ENCODE measurements around the gene LDLR.
"Not testable (repeated sequence)": the region's sequence is repeated elsewhere in the genome, so short reads cannot be mapped to it uniquely, and the experiment has no call there.

Gene LDLR

DNA sequence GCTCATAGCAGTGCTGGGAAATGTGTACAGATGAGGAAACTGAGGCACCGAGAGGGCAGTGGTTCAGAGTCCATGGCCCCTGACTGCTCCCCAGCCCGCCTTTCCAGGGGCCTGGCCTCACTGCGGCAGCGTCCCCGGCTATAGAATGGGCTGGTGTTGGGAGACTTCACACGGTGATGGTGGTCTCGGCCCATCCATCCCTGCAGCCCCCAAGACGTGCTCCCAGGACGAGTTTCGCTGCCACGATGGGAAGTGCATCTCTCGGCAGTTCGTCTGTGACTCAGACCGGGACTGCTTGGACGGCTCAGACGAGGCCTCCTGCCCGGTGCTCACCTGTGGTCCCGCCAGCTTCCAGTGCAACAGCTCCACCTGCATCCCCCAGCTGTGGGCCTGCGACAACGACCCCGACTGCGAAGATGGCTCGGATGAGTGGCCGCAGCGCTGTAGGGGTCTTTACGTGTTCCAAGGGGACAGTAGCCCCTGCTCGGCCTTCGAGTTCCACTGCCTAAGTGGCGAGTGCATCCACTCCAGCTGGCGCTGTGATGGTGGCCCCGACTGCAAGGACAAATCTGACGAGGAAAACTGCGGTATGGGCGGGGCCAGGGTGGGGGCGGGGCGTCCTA is 15.9 kb downstream of the LDLR start:
- no peak for DNase-seq (ENCODE audit: low read depth, low spot score)

DNA sequence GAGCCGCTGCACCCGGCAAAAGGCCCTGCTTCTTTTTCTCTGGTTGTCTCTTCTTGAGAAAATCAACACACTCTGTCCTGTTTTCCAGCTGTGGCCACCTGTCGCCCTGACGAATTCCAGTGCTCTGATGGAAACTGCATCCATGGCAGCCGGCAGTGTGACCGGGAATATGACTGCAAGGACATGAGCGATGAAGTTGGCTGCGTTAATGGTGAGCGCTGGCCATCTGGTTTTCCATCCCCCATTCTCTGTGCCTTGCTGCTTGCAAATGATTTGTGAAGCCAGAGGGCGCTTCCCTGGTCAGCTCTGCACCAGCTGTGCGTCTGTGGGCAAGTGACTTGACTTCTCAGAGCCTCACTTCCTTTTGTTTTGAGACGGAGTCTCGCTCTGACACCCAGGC is 17.2 kb downstream of the LDLR start:
- DNase-seq (ENCODE audit: low read depth, low spot score) = no peak

DNA sequence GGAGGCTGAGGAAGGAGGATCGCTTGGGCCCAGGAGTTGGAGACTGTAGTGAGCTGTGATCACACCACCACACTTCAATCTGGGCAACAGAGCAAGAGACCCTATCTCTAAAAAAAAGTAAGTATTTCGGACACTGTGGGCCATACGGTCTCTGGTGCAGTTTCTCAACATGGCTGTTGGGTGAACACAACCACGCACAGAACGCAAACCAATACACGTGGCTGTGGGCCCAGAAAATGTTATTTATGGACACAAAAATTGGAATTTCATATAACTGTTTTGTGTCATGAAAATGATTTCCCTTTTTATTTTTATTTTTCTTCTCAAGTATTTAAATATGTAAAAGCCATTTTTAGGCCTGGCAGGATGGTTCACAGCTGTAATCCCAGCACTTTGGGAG is 19.5 kb downstream of the LDLR start:
- no peak for DNase-seq (ENCODE audit: low read depth, low spot score)

- no peak for DNase-seq (ENCODE audit: low read depth, low spot score)
These were observed 22.0 kb downstream of the LDLR start for GRCh38 chr19:11111117-11111770.

DNA sequence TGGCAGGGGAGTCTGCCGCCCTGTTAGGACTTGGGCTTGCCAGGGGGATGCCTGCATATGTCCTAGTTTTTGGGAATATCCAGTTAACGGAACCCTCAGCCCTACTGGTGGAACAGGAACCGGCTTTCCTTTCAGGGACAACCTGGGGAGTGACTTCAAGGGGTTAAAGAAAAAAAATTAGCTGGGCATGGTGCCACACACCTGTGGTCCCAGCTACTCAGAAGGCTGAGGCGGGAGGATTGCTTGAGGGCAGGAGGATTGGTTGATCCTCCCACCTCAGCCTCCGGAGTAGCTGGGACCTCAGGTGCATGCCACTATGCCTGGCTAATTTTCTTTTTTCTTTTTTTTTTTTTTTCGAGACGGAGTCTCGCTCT is 22.5 kb downstream of the LDLR start:
- no peak for DNase-seq (ENCODE audit: low read depth, low spot score)

DNA sequence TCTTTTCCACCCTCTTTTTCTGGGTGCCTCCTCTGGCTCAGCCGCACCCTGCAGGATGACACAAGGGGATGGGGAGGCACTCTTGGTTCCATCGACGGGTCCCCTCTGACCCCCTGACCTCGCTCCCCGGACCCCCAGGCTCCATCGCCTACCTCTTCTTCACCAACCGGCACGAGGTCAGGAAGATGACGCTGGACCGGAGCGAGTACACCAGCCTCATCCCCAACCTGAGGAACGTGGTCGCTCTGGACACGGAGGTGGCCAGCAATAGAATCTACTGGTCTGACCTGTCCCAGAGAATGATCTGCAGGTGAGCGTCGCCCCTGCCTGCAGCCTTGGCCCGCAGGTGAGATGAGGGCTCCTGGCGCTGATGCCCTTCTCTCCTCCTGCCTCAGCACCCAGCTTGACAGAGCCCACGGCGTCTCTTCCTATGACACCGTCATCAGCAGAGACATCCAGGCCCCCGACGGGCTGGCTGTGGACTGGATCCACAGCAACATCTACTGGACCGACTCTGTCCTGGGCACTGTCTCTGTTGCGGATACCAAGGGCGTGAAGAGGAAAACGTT is 24.0 kb downstream of the LDLR start:
- DNase-seq (ENCODE audit: low read depth, low spot score) = no peak

GRCh38 chr19:11115042-11115441 is 25.8 kb downstream of the LDLR start:
- DNase-seq (ENCODE audit: low read depth, low spot score) = no peak

DNA sequence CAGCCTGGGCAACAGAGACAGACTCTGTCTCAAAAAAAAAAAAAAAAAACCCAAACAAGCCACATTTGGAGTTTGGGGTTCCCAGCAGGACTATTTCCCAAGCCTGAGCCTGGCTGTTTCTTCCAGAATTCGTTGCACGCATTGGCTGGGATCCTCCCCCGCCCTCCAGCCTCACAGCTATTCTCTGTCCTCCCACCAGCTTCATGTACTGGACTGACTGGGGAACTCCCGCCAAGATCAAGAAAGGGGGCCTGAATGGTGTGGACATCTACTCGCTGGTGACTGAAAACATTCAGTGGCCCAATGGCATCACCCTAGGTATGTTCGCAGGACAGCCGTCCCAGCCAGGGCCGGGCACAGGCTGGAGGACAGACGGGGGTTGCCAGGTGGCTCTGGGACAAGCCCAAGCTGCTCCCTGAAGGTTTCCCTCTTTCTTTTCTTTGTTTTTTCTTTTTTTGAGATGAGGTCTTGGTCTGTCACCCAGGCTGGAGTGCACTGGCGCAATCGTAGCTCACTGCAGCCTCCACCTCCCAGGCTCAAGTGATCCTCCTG is 26.7 kb downstream of the LDLR start:
- no peak for DNase-seq (ENCODE audit: low read depth, low spot score)

DNA sequence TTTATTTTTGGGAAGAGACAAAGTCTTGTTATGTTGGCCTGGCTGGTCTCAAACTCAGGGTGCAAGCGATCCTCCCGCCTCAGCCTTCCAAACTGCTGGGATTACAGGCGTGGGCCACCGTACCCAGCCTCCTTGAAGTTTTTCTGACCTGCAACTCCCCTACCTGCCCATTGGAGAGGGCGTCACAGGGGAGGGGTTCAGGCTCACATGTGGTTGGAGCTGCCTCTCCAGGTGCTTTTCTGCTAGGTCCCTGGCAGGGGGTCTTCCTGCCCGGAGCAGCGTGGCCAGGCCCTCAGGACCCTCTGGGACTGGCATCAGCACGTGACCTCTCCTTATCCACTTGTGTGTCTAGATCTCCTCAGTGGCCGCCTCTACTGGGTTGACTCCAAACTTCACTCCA is 27.2 kb downstream of the LDLR start:
- no peak for DNase-seq (ENCODE audit: low read depth, low spot score)

- DNase-seq (ENCODE audit: low read depth, low spot score) = not testable (repeated sequence)
These were observed 32.7 kb downstream of the LDLR start for GRCh38 chr19:11121963-11122362.

DNA sequence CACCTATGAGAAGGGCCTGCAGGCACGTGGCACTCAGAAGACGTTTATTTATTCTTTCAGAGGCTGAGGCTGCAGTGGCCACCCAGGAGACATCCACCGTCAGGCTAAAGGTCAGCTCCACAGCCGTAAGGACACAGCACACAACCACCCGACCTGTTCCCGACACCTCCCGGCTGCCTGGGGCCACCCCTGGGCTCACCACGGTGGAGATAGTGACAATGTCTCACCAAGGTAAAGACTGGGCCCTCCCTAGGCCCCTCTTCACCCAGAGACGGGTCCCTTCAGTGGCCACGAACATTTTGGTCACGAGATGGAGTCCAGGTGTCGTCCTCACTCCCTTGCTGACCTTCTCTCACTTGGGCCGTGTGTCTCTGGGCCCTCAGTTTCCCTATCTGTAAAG is 33.9 kb downstream of the LDLR start:
- no peak for DNase-seq (ENCODE audit: low read depth, low spot score)

- DNase-seq (ENCODE audit: low read depth, low spot score) = not testable (repeated sequence)
These were observed 34.9 kb downstream of the LDLR start for GRCh38 chr19:11124157-11124556.

DNA sequence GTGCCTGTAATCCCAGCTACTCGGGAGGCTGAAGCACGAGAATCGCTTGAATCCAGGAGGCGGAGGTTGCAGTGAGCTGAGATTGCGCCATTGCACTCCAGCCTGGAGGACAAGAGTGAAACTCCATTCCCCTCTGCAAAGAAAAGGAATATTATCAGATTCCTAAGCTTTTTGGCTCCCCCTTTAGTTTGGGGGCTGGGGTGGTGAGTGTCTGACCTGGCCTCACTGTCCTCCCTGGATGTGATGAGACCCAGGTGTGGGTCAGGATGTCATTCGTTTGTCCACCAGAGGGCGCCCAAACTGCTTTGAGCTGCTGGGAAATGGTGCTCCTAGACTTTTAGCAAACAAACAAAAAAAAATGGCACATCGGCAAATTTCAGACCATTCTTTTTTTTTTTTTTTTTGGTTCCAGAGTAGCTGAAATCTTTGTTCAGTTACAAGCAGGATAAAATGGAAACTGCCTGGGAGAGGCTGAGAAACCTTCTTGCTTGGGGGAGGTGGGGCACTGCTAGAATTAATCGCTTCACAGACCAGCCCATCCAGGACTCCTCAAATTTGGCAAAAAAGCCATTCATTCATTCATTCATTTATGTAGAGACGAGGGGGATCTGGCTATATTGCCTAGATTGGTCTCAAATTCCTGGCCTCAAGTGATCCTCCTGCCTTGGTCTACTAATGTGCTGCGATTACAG is 36.9 kb downstream of the LDLR start:
- DNase-seq (ENCODE audit: low read depth, low spot score) = no peak

GRCh38 chr19:11127905-11128304 is 38.6 kb downstream of the LDLR start:
- no peak for DNase-seq (ENCODE audit: low read depth, low spot score)

GRCh38 chr19:11130824-11131455 is 41.7 kb downstream of the LDLR start:
- DNase-seq (ENCODE audit: low read depth, low spot score) = no peak

- DNase-seq (ENCODE audit: low read depth, low spot score) = no peak
These were observed 42.2 kb downstream of the LDLR start for GRCh38 chr19:11131471-11131870.

DNA sequence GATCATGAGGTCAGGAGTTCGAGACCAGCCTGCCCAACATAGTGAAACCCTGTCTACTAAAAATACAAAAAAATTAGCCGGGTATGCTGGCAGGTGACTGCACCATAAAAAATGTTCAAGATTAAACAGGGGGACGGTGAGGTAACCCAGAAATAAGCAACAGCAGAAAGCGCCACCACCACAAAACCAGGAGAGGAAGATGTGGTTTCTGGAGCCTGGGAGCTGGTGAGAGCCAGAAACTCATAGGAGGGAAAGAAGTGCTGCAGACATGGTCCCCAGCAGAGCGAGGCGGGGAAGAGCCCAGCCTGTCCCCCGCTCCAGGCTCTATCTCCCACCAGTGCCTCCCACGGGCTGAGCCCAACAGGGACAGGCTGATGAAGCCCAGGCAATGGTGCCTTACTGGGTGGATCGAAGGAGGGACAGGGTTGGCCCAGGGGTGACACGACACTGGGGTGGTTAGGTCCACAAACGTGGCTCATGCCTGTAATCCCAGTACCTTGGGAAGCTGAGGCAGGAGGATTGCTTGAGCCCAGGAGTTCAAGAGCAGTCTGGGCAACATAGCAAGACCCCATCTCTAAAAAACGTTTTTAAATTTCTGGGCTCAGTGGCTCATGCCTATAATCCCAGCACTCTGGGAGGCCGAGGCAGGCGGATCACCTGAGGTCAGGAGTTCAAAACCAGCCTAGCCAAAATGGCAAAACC is 47.3 kb downstream of the LDLR start:
- DNase-seq (ENCODE audit: low read depth, low spot score) = no peak

DNA sequence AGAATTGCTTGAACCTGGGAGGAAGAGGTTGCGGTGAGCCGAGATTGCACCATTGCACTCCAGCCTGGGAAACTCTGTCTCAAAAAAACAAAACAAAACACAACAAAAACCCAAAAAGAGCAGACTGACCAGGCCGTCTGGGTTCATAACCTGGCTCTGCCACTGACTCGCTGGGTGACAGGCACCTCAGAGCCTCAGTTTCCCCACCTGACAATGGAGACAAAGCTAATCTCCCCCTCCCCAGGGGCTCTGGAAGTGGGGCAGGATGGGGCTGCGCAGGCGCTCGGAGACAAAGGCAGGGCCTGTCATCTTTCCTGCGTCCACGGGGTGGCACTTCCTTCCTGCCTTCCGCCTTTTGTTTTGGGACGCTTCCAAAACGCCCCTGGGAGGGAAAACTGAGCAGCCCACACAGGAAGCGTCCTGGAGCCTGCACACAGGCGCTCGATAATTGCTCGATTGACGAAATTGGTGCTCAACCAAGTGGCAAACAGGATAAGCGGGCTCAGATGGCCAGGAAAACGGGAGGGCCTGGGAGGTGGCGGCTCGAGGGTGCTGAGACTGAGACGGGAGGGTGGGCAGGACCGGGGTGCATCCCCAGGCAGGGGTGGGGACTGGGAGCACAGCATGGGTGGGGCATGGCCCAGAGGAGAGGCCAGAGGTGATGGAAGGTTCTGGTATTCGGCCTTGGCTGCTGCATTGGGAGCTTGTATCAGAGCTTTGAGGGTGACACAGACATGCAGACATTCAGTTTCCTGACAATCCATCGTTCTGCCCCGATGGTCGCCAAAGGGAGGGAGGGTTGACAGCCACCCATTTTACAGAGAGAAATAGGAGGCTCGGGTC is 48.5 kb downstream of the LDLR start:
- no peak for DNase-seq (ENCODE audit: low read depth, low spot score)

DNA sequence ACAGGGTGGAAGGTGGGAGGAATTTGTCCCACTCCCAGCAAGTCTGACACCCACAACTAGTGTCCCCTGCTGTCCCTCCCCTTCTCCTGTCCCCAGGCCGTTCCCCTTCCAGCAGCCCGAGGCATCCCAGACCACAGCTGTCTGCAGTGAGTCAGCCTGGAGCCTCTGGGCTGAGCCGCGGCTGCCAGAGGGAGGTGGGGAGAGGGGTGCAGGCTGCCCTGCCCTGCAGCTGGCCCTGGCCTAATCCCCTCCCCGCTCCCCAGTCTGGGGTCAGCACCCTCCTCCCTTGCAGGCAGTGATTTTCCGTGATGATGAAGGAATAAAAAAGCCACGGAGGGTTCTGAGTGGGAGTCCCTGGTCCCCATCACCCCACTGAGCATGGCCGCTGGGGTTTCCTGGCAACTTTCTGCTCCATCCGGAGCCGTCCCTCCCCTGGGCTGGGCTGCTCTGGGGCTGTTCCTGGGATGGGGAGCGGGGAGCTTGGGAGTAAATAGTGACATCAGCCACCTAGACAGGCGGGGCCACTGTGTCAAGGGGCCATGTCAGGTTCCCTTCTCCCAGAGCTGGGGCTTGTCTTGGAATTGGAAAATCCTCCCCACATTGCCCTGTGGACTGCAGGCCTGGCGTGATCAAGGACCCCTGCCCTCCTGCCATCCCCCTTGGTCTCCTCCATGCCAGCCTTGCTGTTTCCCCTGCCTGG is 49.5 kb downstream of the LDLR start:
- no peak for DNase-seq (ENCODE audit: low read depth, low spot score)

DNA sequence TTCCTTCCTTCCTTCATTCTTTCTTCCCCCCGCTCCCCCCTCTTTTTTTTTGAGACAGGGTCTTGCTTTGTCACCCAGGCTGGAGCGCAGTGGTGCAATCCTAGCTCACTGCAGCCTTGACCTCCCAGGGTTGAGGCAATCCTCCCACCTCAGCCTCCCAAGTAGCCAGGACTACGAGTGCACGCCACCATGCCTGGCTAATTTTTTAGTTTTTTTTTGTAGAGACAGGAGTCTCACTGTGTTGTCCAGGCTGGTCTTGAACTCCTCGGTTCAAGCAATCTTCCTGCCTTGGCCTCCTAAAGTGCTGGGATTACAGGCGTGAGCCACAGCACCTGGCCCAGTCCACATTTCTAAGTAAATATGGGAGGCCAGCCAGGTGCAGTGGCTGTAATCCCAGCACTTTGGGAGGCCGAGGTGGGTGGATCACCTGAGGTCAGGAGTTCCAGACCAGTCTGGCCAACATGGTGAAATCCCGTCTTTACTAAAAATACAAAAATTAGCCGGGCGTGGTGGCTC is 50.8 kb downstream of the LDLR start:
- not testable (repeated sequence) for DNase-seq (ENCODE audit: low read depth, low spot score)

Data from smooth muscle cell of the brain vasculature (primary cell).